HG03039 (cell line): ENCODE results near the gene SLC51B.
"Not testable (repeated sequence)": the region's sequence is repeated elsewhere in the genome, so short reads cannot be mapped to it uniquely, and the experiment has no call there.

Experiments
- ATAC-seq: cut with Tn5 transposase; IDR thresholded peaks from one replicate; pipeline ENCODE4 v1.9.1; 2021; ENCODE audit warnings: mild to moderate bottlenecking, moderate library complexity; ENCODE audit not compliant: unreplicated experiment

SLC51B gene

DNA sequence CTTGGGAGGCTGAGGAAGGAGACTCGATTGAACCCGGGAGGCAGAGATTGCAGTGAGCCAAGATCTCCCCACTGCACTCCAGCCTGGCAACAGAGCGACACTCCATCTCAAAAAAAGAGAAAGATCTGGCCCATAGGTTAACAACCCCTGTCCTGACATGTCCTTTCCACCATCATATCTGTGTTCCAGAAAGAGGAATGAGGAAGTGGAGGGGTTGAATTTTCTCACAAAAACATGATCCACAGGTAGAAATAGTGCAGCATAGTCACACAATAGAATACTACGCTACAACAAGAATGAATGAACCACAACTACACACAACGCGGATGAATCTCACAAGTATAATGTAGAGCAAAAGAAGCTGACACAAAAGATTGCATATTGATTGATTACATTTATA lies 4.7 kb upstream of the SLC51B start:
- ATAC-seq, result no peak

- ATAC-seq, result no peak
Observed at GRCh38 chr15:65041787-65042186, 3.4 kb upstream of the SLC51B start.

DNA sequence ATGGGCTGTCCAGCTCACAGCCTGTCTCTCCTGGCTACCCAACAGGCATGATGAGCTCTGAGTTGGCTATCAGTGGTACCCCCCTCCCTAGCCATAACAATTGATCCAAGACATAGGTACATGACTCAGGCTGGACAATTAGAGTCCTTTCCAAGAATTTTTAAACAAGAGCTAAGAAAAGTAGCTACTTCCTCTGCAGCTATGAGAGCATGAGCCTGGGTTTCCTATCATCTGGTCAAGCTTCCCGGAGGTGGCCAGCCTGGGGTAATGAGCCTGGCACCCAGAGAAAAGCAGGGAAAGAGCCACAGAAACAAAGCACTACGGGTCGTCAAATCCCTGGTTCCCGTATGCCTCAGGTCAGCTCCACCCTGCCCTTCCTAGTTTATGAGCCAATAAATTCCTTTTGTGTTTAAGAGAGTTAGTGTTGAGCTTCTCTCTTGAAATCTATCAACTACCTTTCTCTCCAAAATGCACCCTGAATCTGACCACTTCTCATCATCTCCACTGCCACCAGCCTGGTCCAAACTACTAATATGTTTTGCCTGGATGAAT lies 2.3 kb upstream of the SLC51B start:
- ATAC-seq, result no peak

GRCh38 chr15:65044218-65044617 lies 969 bp upstream of the SLC51B start:
- not testable (repeated sequence) for ATAC-seq

GRCh38 chr15:65048241-65048640 lies 3.1 kb downstream of the SLC51B start:
- ATAC-seq, result no peak

- peak; percentile 85 for ATAC-seq
Observed at GRCh38 chr15:65049418-65049840, 4.2 kb downstream of the SLC51B start.

GRCh38 chr15:65050270-65050669 lies 5.1 kb downstream of the SLC51B start:
- no peak for ATAC-seq

DNA sequence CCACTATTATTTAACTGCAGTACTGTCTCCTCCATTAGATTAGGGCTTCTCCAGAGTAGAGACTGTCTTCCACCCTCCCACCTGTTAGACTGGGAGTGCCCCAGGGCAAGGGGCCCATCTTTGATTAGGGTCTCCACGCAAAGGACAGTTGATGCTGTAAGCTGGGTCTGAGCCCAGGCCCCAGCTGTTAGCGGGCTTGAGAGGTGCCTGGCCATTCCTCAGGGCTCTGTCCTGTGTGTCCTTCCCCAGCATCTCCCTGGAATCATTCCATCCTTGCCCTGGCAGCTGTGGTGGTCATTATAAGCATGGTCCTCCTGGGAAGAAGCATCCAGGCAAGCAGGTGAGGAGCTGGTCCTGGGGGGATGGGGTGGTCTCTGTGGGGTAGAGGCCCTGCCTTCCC lies 6.1 kb downstream of the SLC51B start:
- ATAC-seq, result no peak

DNA sequence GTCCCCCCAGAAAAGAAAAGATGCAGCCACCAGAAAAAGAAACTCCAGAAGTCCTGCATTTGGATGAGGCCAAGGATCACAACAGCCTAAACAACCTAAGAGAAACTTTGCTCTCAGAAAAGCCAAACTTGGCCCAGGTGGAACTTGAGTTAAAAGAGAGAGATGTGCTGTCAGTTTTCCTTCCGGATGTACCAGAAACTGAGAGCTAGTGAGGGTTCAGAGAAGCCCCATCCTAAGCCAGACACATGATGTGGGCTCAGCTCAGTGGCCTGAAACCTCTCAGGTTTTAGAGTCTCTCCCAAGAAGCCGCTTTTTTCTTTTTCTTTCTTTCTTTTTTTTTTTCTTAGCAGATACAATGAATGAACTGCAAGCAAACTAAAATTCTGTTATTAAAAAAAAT lies 7.8 kb downstream of the SLC51B start:
- no peak for ATAC-seq

- no peak for ATAC-seq
Observed at GRCh38 chr15:65054333-65055200, 9.4 kb downstream of the SLC51B start.

DNA sequence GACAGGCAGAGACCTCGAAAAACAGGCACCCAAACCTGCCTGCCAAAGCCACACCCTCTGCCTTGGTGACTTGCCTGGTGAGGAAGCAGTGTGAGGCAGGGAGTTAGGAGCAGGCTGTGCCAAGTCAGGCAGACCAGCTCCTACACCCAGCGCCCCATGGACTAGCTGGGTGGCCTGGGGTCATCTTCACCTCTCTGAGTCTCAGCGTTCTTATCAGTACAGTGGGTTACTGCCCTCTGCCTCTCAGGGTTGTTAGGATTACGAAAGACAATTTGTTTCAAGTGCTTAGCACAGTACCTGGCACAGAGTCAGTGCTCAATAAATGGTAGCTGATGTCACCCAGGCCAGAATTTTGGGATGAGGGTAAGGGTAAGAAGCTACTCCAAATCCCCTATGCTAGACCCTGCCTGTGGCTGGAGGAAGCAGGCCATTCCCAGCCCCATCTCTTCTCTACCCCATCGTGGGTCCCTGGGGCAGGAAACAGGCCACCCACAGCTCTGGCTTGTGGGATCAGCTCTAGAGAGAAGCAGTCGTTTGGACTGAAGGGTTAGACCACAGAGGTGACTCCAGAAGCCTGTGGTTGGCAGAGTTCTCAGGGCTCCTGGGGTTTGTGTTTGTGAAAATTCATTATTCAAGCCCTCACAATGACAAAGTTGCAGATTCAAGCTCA lies 10.1 kb downstream of the SLC51B start:
- ATAC-seq, result no peak

DNA sequence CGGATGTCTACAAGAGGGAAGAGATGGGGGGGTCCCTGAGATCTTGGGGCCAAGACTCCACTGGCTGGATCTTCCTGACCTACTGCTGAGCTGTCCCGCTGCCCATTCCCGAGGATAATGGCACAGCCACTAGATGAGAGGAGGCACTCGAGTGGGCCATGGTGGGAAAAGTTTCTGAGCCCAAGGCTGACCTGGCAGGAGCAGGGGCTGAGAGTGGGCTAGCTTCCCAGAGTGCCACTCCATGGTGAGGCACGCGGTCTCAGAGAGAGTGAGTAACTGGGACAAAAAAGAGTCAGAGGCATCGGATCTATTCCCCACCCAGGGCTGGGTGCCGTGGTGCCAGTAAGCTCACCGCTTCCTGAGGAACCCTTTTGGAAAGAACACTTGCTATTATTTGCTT lies 10.9 kb downstream of the SLC51B start:
- no peak for ATAC-seq

DNA sequence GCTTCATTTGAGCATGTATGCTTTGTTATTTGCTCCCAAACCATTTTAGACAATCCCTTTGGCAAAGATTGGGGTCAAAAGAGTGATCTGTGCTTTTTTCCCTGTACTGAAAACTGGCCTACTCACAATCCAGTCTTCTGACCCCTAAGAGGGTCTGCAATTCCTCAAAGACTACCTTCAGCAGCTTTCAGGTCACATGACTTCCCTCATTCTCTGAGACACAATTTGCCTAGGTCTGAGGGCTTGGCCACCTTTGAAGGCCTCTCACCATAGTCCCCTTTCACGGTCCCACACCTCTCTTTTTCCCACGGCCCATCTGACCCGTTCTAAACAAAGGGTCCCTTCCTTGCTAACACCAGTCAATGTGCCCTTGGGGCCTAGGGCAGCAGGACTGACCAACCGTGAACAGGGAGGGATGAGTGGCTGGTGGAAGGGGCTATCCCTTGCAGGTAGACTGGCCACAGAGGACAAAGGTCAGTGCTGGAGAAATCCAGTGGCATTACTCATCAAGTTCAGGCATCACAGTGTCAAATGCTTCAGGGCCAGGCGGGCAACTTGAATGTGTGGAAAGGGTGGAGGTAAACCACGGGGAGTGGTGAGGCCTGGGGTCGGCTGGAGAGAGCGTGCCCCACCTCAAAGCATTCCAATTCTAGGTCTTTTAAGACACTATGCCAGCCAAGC lies 11.8 kb downstream of the SLC51B start:
- no peak for ATAC-seq

GRCh38 chr15:65057549-65057940 lies 12.4 kb downstream of the SLC51B start:
- ATAC-seq, result no peak

DNA sequence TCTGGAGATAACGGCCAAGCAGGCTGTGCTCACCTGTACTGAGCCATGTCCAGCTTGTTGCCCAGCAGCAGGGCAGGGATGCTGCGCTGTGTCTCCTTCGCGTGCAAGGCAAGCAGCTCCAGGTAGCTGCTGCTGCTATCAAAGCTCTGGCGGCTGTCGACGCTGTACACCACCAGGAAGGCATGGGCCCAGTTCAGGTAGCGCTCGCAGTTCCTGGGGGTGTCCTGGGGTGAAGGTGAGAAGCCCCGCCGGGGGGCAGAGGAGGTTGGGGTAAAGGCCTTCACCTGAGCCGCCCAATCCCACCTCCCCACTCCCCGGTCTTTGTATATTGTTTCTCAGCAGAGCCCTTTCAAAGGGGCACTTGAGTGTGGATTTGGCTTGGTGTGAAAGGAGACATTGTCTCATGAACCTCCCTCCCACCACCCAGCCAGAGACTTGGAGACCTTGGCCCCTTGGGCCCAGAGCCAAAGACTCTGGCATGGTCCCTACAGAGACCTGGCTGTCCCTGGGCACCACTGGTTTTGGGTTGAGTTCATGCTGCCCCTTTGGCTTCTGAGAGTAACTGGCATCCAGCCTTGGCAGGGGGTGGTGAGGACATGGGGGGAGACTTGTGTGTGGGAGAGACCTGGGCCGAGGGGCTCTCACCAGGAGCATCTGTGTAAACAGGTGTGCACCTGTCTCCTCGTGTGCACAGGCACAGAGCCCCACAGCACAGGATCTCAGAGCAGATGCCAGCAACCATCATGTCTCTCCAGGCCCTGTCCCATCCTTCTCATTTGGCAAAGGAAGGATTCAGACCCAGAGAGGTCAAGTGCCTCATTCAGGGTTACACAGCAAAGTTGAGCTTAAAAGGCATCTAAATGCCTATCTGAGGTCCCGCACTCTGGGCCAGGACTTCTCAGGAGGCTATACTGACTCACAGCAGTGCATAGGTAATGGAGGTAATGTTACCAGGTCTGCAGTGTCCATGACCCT lies 13.5 kb downstream of the SLC51B start:
- ATAC-seq, result no peak

- no peak for ATAC-seq
Observed at GRCh38 chr15:65059369-65059750, 14.2 kb downstream of the SLC51B start.

DNA sequence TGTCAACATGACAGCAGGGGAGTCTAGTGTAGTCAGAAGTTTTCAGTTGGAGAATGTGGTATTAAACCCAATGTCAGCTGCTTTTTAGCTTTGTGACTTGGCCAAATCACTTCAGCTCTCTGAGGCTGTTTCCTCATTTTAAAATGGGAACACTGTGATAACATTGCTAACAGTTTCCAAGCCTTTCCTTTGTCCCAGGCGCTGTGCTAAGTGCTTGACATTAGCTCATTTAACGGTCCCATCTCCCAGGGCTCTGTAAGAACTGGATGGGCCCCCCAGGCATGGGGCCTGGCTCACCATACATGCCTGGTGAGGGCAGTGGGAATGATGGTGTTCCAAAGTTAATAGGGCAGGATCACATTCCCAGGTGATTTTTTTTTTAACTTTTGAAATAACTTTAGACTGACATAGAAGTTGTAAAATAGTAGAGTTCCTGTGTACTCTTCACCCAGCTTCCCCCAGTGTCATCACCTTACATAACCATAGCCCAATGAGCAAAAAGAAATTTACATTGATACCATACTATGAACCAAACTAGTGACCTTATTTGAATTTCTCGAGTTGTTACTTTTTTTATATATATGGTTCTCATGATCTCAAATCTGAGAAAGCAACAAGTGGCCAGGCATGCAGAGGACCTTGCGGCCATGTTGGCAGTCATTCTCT lies 14.9 kb downstream of the SLC51B start:
- ATAC-seq, result no peak

- ATAC-seq, result no peak
Observed at GRCh38 chr15:65060641-65061397, 15.6 kb downstream of the SLC51B start.

DNA sequence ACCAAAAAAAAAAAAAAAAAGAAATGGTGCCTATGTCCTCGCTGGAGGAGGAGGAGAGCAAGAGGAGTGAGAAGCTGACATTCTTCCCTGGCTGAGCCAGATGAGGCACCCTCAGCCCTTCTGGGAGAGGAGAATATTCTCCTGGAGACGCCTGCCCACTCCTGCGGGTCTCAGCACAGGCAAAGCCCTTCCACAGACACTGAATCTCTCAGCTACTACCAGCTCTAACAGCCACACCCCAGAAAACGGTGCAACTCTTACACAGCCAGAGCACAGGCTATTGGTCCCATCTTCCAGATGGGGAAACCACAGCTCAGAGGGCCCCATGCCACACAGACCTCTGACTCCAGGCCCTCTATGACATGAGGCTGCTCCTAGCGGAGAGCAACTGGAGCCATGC lies 16.9 kb downstream of the SLC51B start:
- ATAC-seq, result no peak
